Smooth muscle cell (in vitro differentiated cells): ENCODE measurements around the gene AK4. TPM values are rescaled to one million over a fixed set of nuclear protein-coding genes. Genes with fewer than 3 reads are reported as not detected.
A peak's percentile ranks its signal among the peaks of the same experiment; 100 is the strongest.

Experiments used
- DNase-seq: peaks from one replicate; lab custom pipeline; 2025; ENCODE audit not compliant: unreplicated experiment; lab: John Stamatoyannopoulos, UW
- H2AFZ ChIP-seq: fragments of 200-600 bp; sonication (generic); 2 replicates; pipeline ENCODE4 v1.6.0; 2016; ENCODE audit warnings: antibody characterized with exemption, low read depth, mild to moderate bottlenecking
- H3F3A ChIP-seq: fragments of 200-600 bp; sonication (generic); 2 replicates; pipeline ENCODE4 v1.6.0; 2017; ENCODE audit warnings: antibody characterized with exemption, low read depth
- H3K27ac ChIP-seq: fragments of 200-600 bp; sonication (generic); 2 replicates; pipeline ENCODE4 v1.5.1; 2016; ENCODE audit warnings: low read depth, mild to moderate bottlenecking
- H3K27me3 ChIP-seq: fragments of 200-600 bp; sonication (generic); 2 replicates; pipeline ENCODE4 v1.6.1; 2016; ENCODE audit warnings: low read depth, mild to moderate bottlenecking
- H3K36me3 ChIP-seq: fragments of 200-600 bp; sonication (generic); 2 replicates; pipeline ENCODE4 v1.5.1; 2016; ENCODE audit warnings: low read depth
- H3K4me1 ChIP-seq: fragments of 200-600 bp; sonication (generic); 2 replicates; pipeline ENCODE4 v1.5.1; 2016; ENCODE audit warnings: low read depth
- H3K4me2 ChIP-seq: fragments of 200-600 bp; sonication (generic); 2 replicates; pipeline ENCODE4 v1.6.0; 2016; ENCODE audit warnings: mild to moderate bottlenecking
- H3K4me3 ChIP-seq: fragments of 200-600 bp; sonication (generic); 2 replicates; pipeline ENCODE4 v1.5.1; 2016; ENCODE audit warnings: mild to moderate bottlenecking
- H3K79me2 ChIP-seq: fragments of 200-600 bp; sonication (generic); 2 replicates; pipeline ENCODE4 v1.6.0; 2016; ENCODE audit warnings: low read depth, mild to moderate bottlenecking
- H3K9ac ChIP-seq: fragments of 200-600 bp; sonication (generic); 2 replicates; pipeline ENCODE4 v1.6.0; 2016; ENCODE audit warnings: low read depth
- H3K9me3 ChIP-seq: fragments of 200-600 bp; sonication (generic); replicated peaks from 2 replicates; pipeline ENCODE4 v1.5.1; 2016; ENCODE audit warnings: low read depth
- H4K20me1 ChIP-seq: fragments of 200-600 bp; sonication (generic); 2 replicates; pipeline ENCODE4 v1.6.0; 2016; ENCODE audit warnings: low read depth
- WGBS: methylation state at CpG from one replicate; pipeline ENCODE4 v1.1.7; 2016; ENCODE audit warnings: low lambda C conversion rate; 5-methylcytosine and 5-hydroxymethylcytosine counted together
- polyA plus RNA-seq: library from polyadenylated mRNA; unstranded; fragments of >200 nt; fragmentation: Nextera tagmentation; extraction: Ambion mirVana; gene quantifications from 2 replicates; pipeline ENCODE4 v1.2.1, GENCODE V29; 2016
- total RNA-seq: library from RNA; depleted of rRNA; stranded (reverse); fragments of >200 nt; gene quantifications from 2 replicates; pipeline ENCODE4 v1.2.3, GENCODE V29; 2014
- TF ChIP-seq, protein P1 (sequence below): fragments of 200-600 bp; sonication (generic); IDR thresholded peaks from 2 replicates; pipeline ENCODE4 v1.5.1; 2017; ENCODE audit warnings: borderline replicate concordance, mild to moderate bottlenecking, antibody characterized with exemption; ENCODE audit not compliant: insufficient read depth, poor library complexity, severe bottlenecking

AK4 gene
- total and polyA plus RNA-seq, 2 experiments from 2014 or later = 52.9 to 61.4 TPM

DNA sequence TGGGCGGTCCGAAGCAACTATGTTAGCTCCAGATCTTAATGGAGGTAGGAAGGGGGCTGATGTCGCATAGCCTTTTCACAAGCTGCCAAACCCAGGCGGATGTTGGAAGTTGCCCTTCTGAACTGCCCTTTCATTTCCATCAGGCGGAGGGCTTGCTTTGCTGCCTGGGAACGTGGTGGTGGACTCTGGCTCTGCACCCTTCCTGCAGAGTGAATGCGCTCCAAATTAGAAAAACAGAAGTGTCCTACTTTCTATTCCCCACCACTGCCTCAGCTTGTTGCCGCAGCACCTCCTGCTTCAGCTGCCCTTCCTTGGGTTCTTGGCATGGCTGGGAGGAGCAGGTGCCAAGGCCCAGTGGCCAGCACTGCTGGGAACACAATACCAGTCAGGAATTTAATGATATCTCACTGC lies 60.6 kb downstream of the AK4 start:
- no peaks in the 10 kb centered on the region for H3K9me3 ChIP-seq
- TF ChIP-seq, protein P1, sequence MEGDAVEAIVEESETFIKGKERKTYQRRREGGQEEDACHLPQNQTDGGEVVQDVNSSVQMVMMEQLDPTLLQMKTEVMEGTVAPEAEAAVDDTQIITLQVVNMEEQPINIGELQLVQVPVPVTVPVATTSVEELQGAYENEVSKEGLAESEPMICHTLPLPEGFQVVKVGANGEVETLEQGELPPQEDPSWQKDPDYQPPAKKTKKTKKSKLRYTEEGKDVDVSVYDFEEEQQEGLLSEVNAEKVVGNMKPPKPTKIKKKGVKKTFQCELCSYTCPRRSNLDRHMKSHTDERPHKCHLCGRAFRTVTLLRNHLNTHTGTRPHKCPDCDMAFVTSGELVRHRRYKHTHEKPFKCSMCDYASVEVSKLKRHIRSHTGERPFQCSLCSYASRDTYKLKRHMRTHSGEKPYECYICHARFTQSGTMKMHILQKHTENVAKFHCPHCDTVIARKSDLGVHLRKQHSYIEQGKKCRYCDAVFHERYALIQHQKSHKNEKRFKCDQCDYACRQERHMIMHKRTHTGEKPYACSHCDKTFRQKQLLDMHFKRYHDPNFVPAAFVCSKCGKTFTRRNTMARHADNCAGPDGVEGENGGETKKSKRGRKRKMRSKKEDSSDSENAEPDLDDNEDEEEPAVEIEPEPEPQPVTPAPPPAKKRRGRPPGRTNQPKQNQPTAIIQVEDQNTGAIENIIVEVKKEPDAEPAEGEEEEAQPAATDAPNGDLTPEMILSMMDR = no peak
- no peaks in the 10 kb centered on the region for H3F3A ChIP-seq
- H4K20me1 ChIP-seq = peaks cover 100% of the 10 kb centered on the region
- H2AFZ ChIP-seq = no peak overlapping the region
- H3K9ac ChIP-seq = no peak overlapping the region
- WGBS = 95% methylated on average over 8 of the region's 8 CpGs
- H3K4me1 ChIP-seq = no peaks in the 10 kb centered on the region
- no peak overlapping the region for H3K4me3 ChIP-seq
- H3K4me2 ChIP-seq = no peak overlapping the region
- no peak for DNase-seq
- H3K27ac ChIP-seq = no peak overlapping the region
- no peaks in the 10 kb centered on the region for H3K79me2 ChIP-seq
- no peaks in the 10 kb centered on the region for H3K36me3 ChIP-seq
- no peaks in the 10 kb centered on the region for H3K27me3 ChIP-seq

- Histone ChIP-seq H3K9ac (no peak overlapping the region), H3K4me3 (no peak overlapping the region), H3K27ac (no peak overlapping the region), H3K4me1 (no peaks in the 10 kb centered on the region), H3K9me3 (no peaks in the 10 kb centered on the region), H2AFZ (no peak overlapping the region), H3K4me2 (no peak overlapping the region), H3K27me3 (no peaks in the 10 kb centered on the region), H4K20me1 (peaks cover 100% of the 10 kb centered on the region), H3K79me2 (no peaks in the 10 kb centered on the region), H3K36me3 (no peaks in the 10 kb centered on the region), H3F3A (no peaks in the 10 kb centered on the region)
- no peak for DNase-seq
- TF ChIP-seq, protein P1 = peak; percentile 52
- WGBS = 72% methylated on average over 6 of the region's 6 CpGs
Measured at GRCh38 chr1:65209005-65209885, 61.2 kb downstream of the AK4 start.

DNA sequence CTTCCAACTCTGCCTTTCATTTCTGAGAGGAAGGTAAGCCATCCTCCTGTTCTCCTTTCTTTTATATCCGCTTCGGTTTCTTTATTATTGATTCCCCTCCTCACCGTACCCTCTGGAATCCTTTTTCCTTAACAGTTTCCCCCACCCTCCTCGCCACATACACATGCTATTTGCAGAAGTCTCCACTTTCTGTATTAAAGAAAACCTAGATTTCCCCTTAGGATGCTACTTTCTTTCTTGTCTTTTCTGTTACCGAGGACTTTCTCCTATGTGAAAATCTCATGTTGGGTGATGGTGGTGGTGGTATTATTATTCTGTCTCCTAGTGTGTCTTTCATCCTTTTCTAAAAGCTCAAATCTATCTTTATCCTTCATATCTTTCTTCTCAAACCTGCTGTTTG lies 62.3 kb downstream of the AK4 start:
- H3K4me2 ChIP-seq = no peak overlapping the region
- H3K9me3 ChIP-seq = no peaks in the 10 kb centered on the region
- 95% methylated on average over 5 of the region's 5 CpGs for WGBS
- no peaks in the 10 kb centered on the region for H3K36me3 ChIP-seq
- no peak overlapping the region for H3K4me3 ChIP-seq
- H2AFZ ChIP-seq = no peak overlapping the region
- peaks cover 100% of the 10 kb centered on the region for H4K20me1 ChIP-seq
- H3K79me2 ChIP-seq = no peaks in the 10 kb centered on the region
- H3K9ac ChIP-seq = no peak overlapping the region
- no peaks in the 10 kb centered on the region for H3K4me1 ChIP-seq
- no peaks in the 10 kb centered on the region for H3K27me3 ChIP-seq
- H3F3A ChIP-seq = no peaks in the 10 kb centered on the region
- DNase-seq = no peak
- H3K27ac ChIP-seq = no peak overlapping the region
- TF ChIP-seq, protein P1 = no peak
